BE2C (cell line): ENCODE measurements around the gene PROKR1.

ENCODE experiments used
- DNase-seq: peaks from one replicate; pipeline ENCODE4 v3.0.0-alpha.2; 2020
- H3K27me3 ChIP-seq: fragments of 250-450 bp; sonication (Bioruptor Pico); 2 replicates; pipeline ENCODE4 v1.5.1; 2020; ENCODE audit warnings: mild to moderate bottlenecking
- H3K36me3 ChIP-seq: fragments of 250-450 bp; sonication (Bioruptor Pico); 2 replicates; pipeline ENCODE4 v1.5.1; 2020; ENCODE audit warnings: mild to moderate bottlenecking
- H3K4me1 ChIP-seq: fragments of 250-450 bp; sonication (Bioruptor Pico); 2 replicates; pipeline ENCODE4 v1.5.1; 2020
- H3K4me3 ChIP-seq: 2 replicates; pipeline ENCODE4 v1.5.1; 2011; ENCODE audit warnings: low read depth, low read length
- H3K9me3 ChIP-seq: fragments of 250-450 bp; sonication (Bioruptor Pico); 2 replicates; pipeline ENCODE4 v1.5.1; 2020
- CTCF ChIP-seq: IDR thresholded peaks from 2 replicates; pipeline ENCODE4 v1.5.1; 2012; ENCODE audit warnings: mild to moderate bottlenecking, low read depth, low read length

Gene PROKR1

GRCh38 chr2:68660658-68661057, 17.3 kb downstream of the PROKR1 start:
- TF ChIP-seq CTCF = no peak
- no peaks in the 10 kb centered on the region for H3K36me3 ChIP-seq
- no peaks in the 10 kb centered on the region for H3K4me1 ChIP-seq
- H3K9me3 ChIP-seq = no peaks in the 10 kb centered on the region
- H3K4me3 ChIP-seq = no peak overlapping the region
- no peak for DNase-seq
- H3K27me3 ChIP-seq = no peaks in the 10 kb centered on the region

GRCh38 chr2:68662466-68662865, 19.1 kb downstream of the PROKR1 start:
- TF ChIP-seq CTCF = no peak
- no peak overlapping the region for H3K4me3 ChIP-seq
- H3K27me3 ChIP-seq = no peaks in the 10 kb centered on the region
- H3K9me3 ChIP-seq = no peaks in the 10 kb centered on the region
- DNase-seq = no peak
- H3K4me1 ChIP-seq = no peaks in the 10 kb centered on the region
- H3K36me3 ChIP-seq = no peaks in the 10 kb centered on the region

GRCh38 chr2:68663371-68664156, 20.2 kb downstream of the PROKR1 start:
- no peak for DNase-seq
- TF ChIP-seq CTCF = no peak
- Histone ChIP-seq H3K36me3 (no peaks in the 10 kb centered on the region), H3K4me3 (no peak overlapping the region), H3K27me3 (no peaks in the 10 kb centered on the region), H3K4me1 (no peaks in the 10 kb centered on the region), H3K9me3 (no peaks in the 10 kb centered on the region)

GRCh38 chr2:68667371-68667770, 24.0 kb downstream of the PROKR1 start:
- TF ChIP-seq CTCF = no peak
- Histone ChIP-seq H3K9me3 (no peaks in the 10 kb centered on the region), H3K27me3 (no peaks in the 10 kb centered on the region), H3K36me3 (no peaks in the 10 kb centered on the region), H3K4me3 (no peak overlapping the region), H3K4me1 (no peaks in the 10 kb centered on the region)
- DNase-seq = no peak

- H3K4me1 ChIP-seq = no peaks in the 10 kb centered on the region
- TF ChIP-seq CTCF = no peak
- no peaks in the 10 kb centered on the region for H3K9me3 ChIP-seq
- no peak for DNase-seq
- no peak overlapping the region for H3K4me3 ChIP-seq
- H3K36me3 ChIP-seq = no peaks in the 10 kb centered on the region
- no peaks in the 10 kb centered on the region for H3K27me3 ChIP-seq
Measured at GRCh38 chr2:68669651-68670050, 26.3 kb downstream of the PROKR1 start.

- Histone ChIP-seq H3K4me3 (no peak overlapping the region), H3K27me3 (no peaks in the 10 kb centered on the region), H3K4me1 (no peaks in the 10 kb centered on the region), H3K36me3 (no peaks in the 10 kb centered on the region), H3K9me3 (no peaks in the 10 kb centered on the region)
- DNase-seq = no peak
- TF ChIP-seq CTCF = no peak
Measured at GRCh38 chr2:68671961-68672360, 28.6 kb downstream of the PROKR1 start.
